ENCODE data around the gene ANKRD34A. TPM values are rescaled to one million over a fixed set of nuclear protein-coding genes. Genes with fewer than 3 reads are reported as not detected.

Gene ANKRD34A
- total RNA-seq, 2 experiments from 2014 or later = 5.8 to 6.1 TPM

GRCh38 chr1:145991735-145992412 lies 27.5 kb upstream of the ANKRD34A start:
- H3K27me3 Mint-ChIP-seq = no peaks in the 10 kb centered on the region
- H3K4me1 Mint-ChIP-seq = peaks cover 51% of the 10 kb centered on the region
- DNase-seq (peak; percentile 7), ATAC-seq (no peak)
- ChIA-PET CTCF (interaction anchor here (1.0 to 13.6 kb wide), 5 partner anchors 10 to 144 kb away, joined by 3 to 161 read pairs (median 5); no protein-coding TSS in a partner anchor), POLR2A (interaction anchor here (0.7 to 10.4 kb wide), 4 partner anchors 10 to 86 kb away, joined by 3 to 127 read pairs (median 7); partner anchors contain the start of genes ANKRD34A and POLR3GL)
- intact Hi-C loops (cut with DNase I, micrococcal nuclease) = no loop called here
- H3K9me3 Mint-ChIP-seq (ENCODE audit: low read depth) = peaks cover 2% of the 10 kb centered on the region
- H3K36me3 Mint-ChIP-seq (ENCODE audit: low read depth) = peaks cover 46% of the 10 kb centered on the region
- H3K27ac Mint-ChIP-seq = peak overlapping the region; percentile 69
- peak overlapping the region; percentile 92 for H3K4me3 Mint-ChIP-seq

GRCh38 chr1:145990249-145990855 lies 26.0 kb upstream of the ANKRD34A start:
- Mint-ChIP-seq H3K9me3 (ENCODE audit: low read depth) (peaks cover 2% of the 10 kb centered on the region), H3K27me3 (no peaks in the 10 kb centered on the region), H3K36me3 (ENCODE audit: low read depth) (peaks cover 37% of the 10 kb centered on the region), H3K4me3 (no peak overlapping the region), H3K4me1 (peaks cover 60% of the 10 kb centered on the region), H3K27ac (peak overlapping the region; percentile 15)
- CTCF ChIA-PET = interaction anchor here (0.5 to 13.6 kb wide), 4 partner anchors 10 to 105 kb away, joined by 3 to 161 read pairs (median 6); partner anchors contain the start of gene ANKRD35
- DNase-seq (peak; percentile 33), ATAC-seq (no peak)
- intact Hi-C loops (cut with DNase I, micrococcal nuclease) = no loop called here
- POLR2A ChIA-PET = interaction anchor here (1.9 to 10.4 kb wide), 3 partner anchors 9 to 61 kb away, joined by 5 to 127 read pairs (median 9); no protein-coding TSS in a partner anchor

- H3K27me3 Mint-ChIP-seq = no peaks in the 10 kb centered on the region
- H3K4me3 Mint-ChIP-seq = no peak overlapping the region
- DNase-seq (no peak), ATAC-seq (peak; percentile 27)
- H3K27ac Mint-ChIP-seq = peak overlapping the region; percentile 88
- POLR2A ChIA-PET = interaction anchor here (1.0 to 10.4 kb wide), 5 partner anchors 7 to 63 kb away, joined by 3 to 127 read pairs (median 5); partner anchors contain the start of genes ANKRD34A and POLR3GL
- CTCF ChIA-PET = interaction anchor here (0.6 to 13.6 kb wide), 8 partner anchors 9 to 79 kb away, joined by 3 to 161 read pairs (median 3); partner anchors contain the start of gene ITGA10
- intact Hi-C loops (cut with DNase I, micrococcal nuclease) = no loop called here
- peaks cover 2% of the 10 kb centered on the region for H3K9me3 Mint-ChIP-seq (ENCODE audit: low read depth)
- H3K4me1 Mint-ChIP-seq = peaks cover 64% of the 10 kb centered on the region
- H3K36me3 Mint-ChIP-seq (ENCODE audit: low read depth) = peaks cover 21% of the 10 kb centered on the region
These were observed 24.4 kb upstream of the ANKRD34A start for GRCh38 chr1:145988773-145989172.

GRCh38 chr1:145987926-145988325 lies 23.6 kb upstream of the ANKRD34A start:
- no peak overlapping the region for H3K4me3 Mint-ChIP-seq
- CTCF ChIA-PET = interaction anchor here (1.3 to 13.6 kb wide), 4 partner anchors 8 to 49 kb away, joined by 3 to 161 read pairs (median 4); partner anchors contain the start of gene LIX1L
- peaks cover 56% of the 10 kb centered on the region for H3K4me1 Mint-ChIP-seq
- POLR2A ChIA-PET = interaction anchor here (0.5 to 1.7 kb wide), 3 partner anchors 11 to 64 kb away, joined by 3 to 10 read pairs (median 3); no protein-coding TSS in a partner anchor
- peaks cover 2% of the 10 kb centered on the region for H3K9me3 Mint-ChIP-seq (ENCODE audit: low read depth)
- ATAC-seq (no peak), DNase-seq (no peak)
- no peaks in the 10 kb centered on the region for H3K27me3 Mint-ChIP-seq
- peak overlapping the region; percentile 43 for H3K27ac Mint-ChIP-seq
- intact Hi-C loops (cut with DNase I, micrococcal nuclease) = no loop called here
- peaks cover 13% of the 10 kb centered on the region for H3K36me3 Mint-ChIP-seq (ENCODE audit: low read depth)

GRCh38 chr1:145986551-145986950 lies 22.2 kb upstream of the ANKRD34A start:
- Mint-ChIP-seq H3K9me3 (ENCODE audit: low read depth) (peaks cover 2% of the 10 kb centered on the region), H3K27ac (no peak overlapping the region), H3K27me3 (no peaks in the 10 kb centered on the region), H3K36me3 (ENCODE audit: low read depth) (no peaks in the 10 kb centered on the region), H3K4me1 (peaks cover 42% of the 10 kb centered on the region), H3K4me3 (no peak overlapping the region)
- ATAC-seq (no peak), DNase-seq (no peak)
- ChIA-PET CTCF (interaction anchor here (1.2 to 13.6 kb wide), 2 partner anchors 6 to 137 kb away, joined by 5 to 161 read pairs; no protein-coding TSS in a partner anchor), POLR2A (interaction anchor here (1.1 kb wide), 1 partner anchor 10 kb away, joined by 3 read pairs; the partner anchor contains the start of gene TXNIP)
- intact Hi-C loops (cut with DNase I, micrococcal nuclease) = no loop called here

GRCh38 chr1:145985502-145986439 lies 21.4 kb upstream of the ANKRD34A start:
- peak; percentile 39 for DNase-seq
- POLR2A ChIA-PET = interaction anchor here (0.6 to 7.6 kb wide), 4 partner anchors 8 to 241 kb away, joined by 3 to 127 read pairs (median 3); partner anchors contain the start of genes ANKRD34A, POLR3GL and TXNIP
- Mint-ChIP-seq H3K27ac (peak overlapping the region; percentile 52), H3K9me3 (ENCODE audit: low read depth) (peaks cover 2% of the 10 kb centered on the region), H3K4me3 (no peak overlapping the region), H3K36me3 (ENCODE audit: low read depth) (no peaks in the 10 kb centered on the region), H3K4me1 (peaks cover 39% of the 10 kb centered on the region), H3K27me3 (no peaks in the 10 kb centered on the region)
- ATAC-seq = no peak
- CTCF ChIA-PET = interaction anchor here (0.6 to 13.6 kb wide), 4 partner anchors 6 to 25 kb away, joined by 3 to 161 read pairs (median 5); no protein-coding TSS in a partner anchor
- intact Hi-C loops (cut with DNase I, micrococcal nuclease) = loop anchor here in 1 of 2 experiments (1.0 kb wide), 1 partner anchor 9 kb away; no protein-coding TSS in a partner anchor

GRCh38 chr1:145985129-145985501 lies 20.7 kb upstream of the ANKRD34A start:
- Mint-ChIP-seq H3K27me3 (no peaks in the 10 kb centered on the region), H3K36me3 (ENCODE audit: low read depth) (no peaks in the 10 kb centered on the region), H3K27ac (peak overlapping the region; percentile 52), H3K4me3 (no peak overlapping the region), H3K4me1 (peaks cover 34% of the 10 kb centered on the region), H3K9me3 (ENCODE audit: low read depth) (peaks cover 2% of the 10 kb centered on the region)
- POLR2A ChIA-PET = interaction anchor here (1.0 to 7.6 kb wide), 2 partner anchors 8 to 21 kb away, joined by 3 to 127 read pairs; partner anchors contain the start of genes ANKRD34A, POLR3GL and TXNIP
- CTCF ChIA-PET = interaction anchor here (1.0 to 1.2 kb wide), 3 partner anchors 9 to 22 kb away, joined by 3 to 6 read pairs (median 4); no protein-coding TSS in a partner anchor
- no peak for ATAC-seq
- DNase-seq = no peak
- intact Hi-C loops (cut with DNase I, micrococcal nuclease) = loop anchor here in 1 of 2 experiments (1.0 kb wide), 1 partner anchor 9 kb away; no protein-coding TSS in a partner anchor

GRCh38 chr1:145983960-145984830 lies 19.8 kb upstream of the ANKRD34A start:
- ChIA-PET POLR2A (interaction anchor here (7.6 kb wide), 1 partner anchor 9 kb away, joined by 127 read pairs; the partner anchor contains the start of gene TXNIP), CTCF (interaction anchor here (0.6 to 9.2 kb wide), 7 partner anchors 9 to 138 kb away, joined by 3 to 161 read pairs (median 3); partner anchors contain the start of gene TXNIP)
- peak overlapping the region; percentile 72 for H3K27ac Mint-ChIP-seq
- intact Hi-C loops (cut with DNase I, micrococcal nuclease) = no loop called here
- no peaks in the 10 kb centered on the region for H3K36me3 Mint-ChIP-seq (ENCODE audit: low read depth)
- DNase-seq (peak; percentile 56), ATAC-seq (no peak)
- peaks cover 34% of the 10 kb centered on the region for H3K4me1 Mint-ChIP-seq
- H3K9me3 Mint-ChIP-seq (ENCODE audit: low read depth) = peaks cover 2% of the 10 kb centered on the region
- no peaks in the 10 kb centered on the region for H3K27me3 Mint-ChIP-seq
- no peak overlapping the region for H3K4me3 Mint-ChIP-seq

- H3K36me3 Mint-ChIP-seq (ENCODE audit: low read depth) = no peaks in the 10 kb centered on the region
- H3K9me3 Mint-ChIP-seq (ENCODE audit: low read depth) = no peaks in the 10 kb centered on the region
- H3K27me3 Mint-ChIP-seq = no peaks in the 10 kb centered on the region
- peaks cover 27% of the 10 kb centered on the region for H3K4me1 Mint-ChIP-seq
- H3K4me3 Mint-ChIP-seq = no peak overlapping the region
- intact Hi-C loops (cut with DNase I, micrococcal nuclease) = no loop called here
- POLR2A ChIA-PET = interaction anchor here (7.6 kb wide), 1 partner anchor 10 kb away, joined by 127 read pairs; the partner anchor contains the start of gene TXNIP
- CTCF ChIA-PET = interaction anchor here (0.9 to 9.2 kb wide), 4 partner anchors 10 to 24 kb away, joined by 3 to 161 read pairs (median 30); partner anchors contain the start of gene TXNIP
- H3K27ac Mint-ChIP-seq = peak overlapping the region; percentile 64
- no peak for DNase-seq
- no peak for ATAC-seq
These were observed 18.9 kb upstream of the ANKRD34A start for GRCh38 chr1:145983206-145983675.

Data from activated CD4-positive, alpha-beta T cell treated with anti-CD3 and anti-CD28 coated beads for 36 hours (primary cell).